Measurements from ENCODE around the gene SLC6A2. TPM values are rescaled to one million over a fixed set of nuclear protein-coding genes. Genes with fewer than 3 reads are reported as not detected.

SLC6A2 gene
- total and polyA plus RNA-seq, 9 of the 15 experiments (the other 6 are each of a cell fraction or from before 2014, with no cell fraction given): not detected

GRCh38 chr16:55622930-55623561 lies 32.7 kb upstream of the SLC6A2 start (continued):
- TF ChIP-seq BHLHE40 (IDR thresholded peaks at IDR 0.05; ENCODE audit: low read length): peak; percentile 90
- TF ChIP-seq GABPA (tag; conservative IDR thresholded peaks at IDR 0.05; ENCODE audit: low read depth): peak; percentile 60; the same call in 1 of the 2 replicates
- no peak for TF ChIP-seq UBTF (IDR thresholded peaks at IDR 0.05; ENCODE audit: borderline replicate concordance in 1 of 2, low read depth in 2 of 2, low read length in 2 of 2)
- TF ChIP-seq ZNF639 (CRISPR knock-in tag; conservative IDR thresholded peaks at IDR 0.05 in 1 of 2, IDR thresholded peaks at IDR 0.05 in 1 of 2): 0 out of 4 replicates have a peak, but pooled peaks of 1 of the 2 experiments have one; percentile 45
- no peak for TF ChIP-seq MED1 (CRISPR knock-in tag; IDR thresholded peaks at IDR 0.05; ENCODE audit: borderline replicate concordance)
- TF ChIP-seq MAZ (CRISPR knock-in tag; conservative IDR thresholded peaks at IDR 0.05 in 1 of 2, IDR thresholded peaks at IDR 0.05 in 1 of 2): peak; percentile 49 to 64; a peak in 1 of 4 replicates
- TF ChIP-seq MYC (IDR thresholded peaks at IDR 0.05; ENCODE audit: low read depth, low read length): peak; percentile 74
- no peak for TF ChIP-seq MYC (CRISPR knock-in tag; IDR thresholded peaks at IDR 0.05; ENCODE audit: borderline replicate concordance, low read depth)
- TF ChIP-seq NCOA4 (IDR thresholded peaks at IDR 0.05; ENCODE audit: partially characterized antibody): no peak
- peak; percentile 56 to 75 for TF ChIP-seq E2F6 (IDR thresholded peaks at IDR 0.05; ENCODE audit: borderline replicate concordance in 1 of 2, extremely low read depth in 1 of 2, insufficient read depth in 1 of 2, insufficient read length in 1 of 2, low read depth in 1 of 2, low read length in 1 of 2, poor library complexity in 1 of 2, severe bottlenecking in 1 of 2)
- 0 out of 2 replicates have a peak, but pooled peaks have one; percentile 31 for TF ChIP-seq LCOR (CRISPR knock-in tag; IDR thresholded peaks at IDR 0.05)
- no peak for TF ChIP-seq NR2C1 (IDR thresholded peaks at IDR 0.05)
- TF ChIP-seq NR2C1 (tag; IDR thresholded peaks at IDR 0.05): peak; percentile 71
- TF ChIP-seq DPF2 (IDR thresholded peaks at IDR 0.05): peak; percentile 20; the same call in 1 of the 2 replicates
- 0 out of 2 replicates have a peak, but pooled peaks have one; percentile 12 for TF ChIP-seq ARID1B (IDR thresholded peaks at IDR 0.05)
- 0 out of 2 replicates have a peak, but pooled peaks have one; percentile 24 for TF ChIP-seq CREM (IDR thresholded peaks at IDR 0.05; ENCODE audit: low read depth)
- peak; percentile 77 to 82 for TF ChIP-seq NRF1 (conservative IDR thresholded peaks at IDR 0.05 in 1 of 2, IDR thresholded peaks at IDR 0.05 in 1 of 2)
- TF ChIP-seq, protein P1, sequence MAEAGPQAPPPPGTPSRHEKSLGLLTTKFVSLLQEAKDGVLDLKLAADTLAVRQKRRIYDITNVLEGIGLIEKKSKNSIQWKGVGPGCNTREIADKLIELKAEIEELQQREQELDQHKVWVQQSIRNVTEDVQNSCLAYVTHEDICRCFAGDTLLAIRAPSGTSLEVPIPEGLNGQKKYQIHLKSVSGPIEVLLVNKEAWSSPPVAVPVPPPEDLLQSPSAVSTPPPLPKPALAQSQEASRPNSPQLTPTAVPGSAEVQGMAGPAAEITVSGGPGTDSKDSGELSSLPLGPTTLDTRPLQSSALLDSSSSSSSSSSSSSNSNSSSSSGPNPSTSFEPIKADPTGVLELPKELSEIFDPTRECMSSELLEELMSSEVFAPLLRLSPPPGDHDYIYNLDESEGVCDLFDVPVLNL (CRISPR knock-in tag; IDR thresholded peaks at IDR 0.05; ENCODE audit: low read depth): no peak
- TF ChIP-seq NR2C2 (CRISPR knock-in tag; IDR thresholded peaks at IDR 0.05): no peak
- TF ChIP-seq NR2C2 (tag; IDR thresholded peaks at IDR 0.05): peak; percentile 82

Measured in K562 (cell line).